HL-60/S4 treated with phorbol 12-myristate 13-acetate at 8.2 ng/mL for 4 days and 3 days (cell line): ENCODE data around the gene USP11.

Experiments
- in situ Hi-C: fragments of 300-500 bp; cut with MboI; formaldehyde crosslinking; loops from 2 replicates; pipeline ENCODE4 v1.15.0; 2022; ENCODE audit warnings: low sequenced_read_pairs

The USP11 gene

GRCh38 chrX:47201345-47201944 is 31.4 kb upstream of the USP11 start:
- in situ Hi-C loops: loop anchor here (25.0 kb wide), 1 partner anchor 311 kb away; no protein-coding TSS in a partner anchor

GRCh38 chrX:47202316-47202715 is 30.5 kb upstream of the USP11 start:
- in situ Hi-C loops: loop anchor here (25.0 kb wide), 1 partner anchor 310 kb away; no protein-coding TSS in a partner anchor

- in situ Hi-C loops: loop anchor here (25.0 kb wide), 1 partner anchor 309 kb away; no protein-coding TSS in a partner anchor
Observed at GRCh38 chrX:47202877-47203276, 29.9 kb upstream of the USP11 start.

GRCh38 chrX:47204970-47205369 is 27.8 kb upstream of the USP11 start:
- in situ Hi-C loops: loop anchor here (25.0 kb wide), 1 partner anchor 307 kb away; no protein-coding TSS in a partner anchor

- in situ Hi-C loops: loop anchor here (25.0 kb wide), 1 partner anchor 306 kb away; no protein-coding TSS in a partner anchor
Observed at GRCh38 chrX:47206316-47206715, 26.5 kb upstream of the USP11 start.

- in situ Hi-C loops: loop anchor here (25.0 kb wide), 1 partner anchor 304 kb away; no protein-coding TSS in a partner anchor
Observed at GRCh38 chrX:47208108-47208507, 24.7 kb upstream of the USP11 start.

GRCh38 chrX:47209508-47210238 is 23.1 kb upstream of the USP11 start:
- in situ Hi-C loops: loop anchor here (25.0 kb wide), 1 partner anchor 303 kb away; no protein-coding TSS in a partner anchor

GRCh38 chrX:47210661-47211425 is 22.0 kb upstream of the USP11 start:
- in situ Hi-C loops: loop anchor here (25.0 kb wide), 1 partner anchor 301 kb away; no protein-coding TSS in a partner anchor

GRCh38 chrX:47212381-47213293 is 20.2 kb upstream of the USP11 start:
- in situ Hi-C loops: loop anchor here (25.0 kb wide), 1 partner anchor 300 kb away; no protein-coding TSS in a partner anchor

- in situ Hi-C loops: loop anchor here (25.0 kb wide), 1 partner anchor 298 kb away; no protein-coding TSS in a partner anchor
Observed at GRCh38 chrX:47214435-47215077, 18.3 kb upstream of the USP11 start.

GRCh38 chrX:47215291-47215900 is 17.4 kb upstream of the USP11 start:
- in situ Hi-C loops: loop anchor here (25.0 kb wide), 1 partner anchor 297 kb away; no protein-coding TSS in a partner anchor

GRCh38 chrX:47216393-47216925 is 16.4 kb upstream of the USP11 start:
- in situ Hi-C loops: loop anchor here (25.0 kb wide), 1 partner anchor 296 kb away; no protein-coding TSS in a partner anchor

- in situ Hi-C loops: loop anchor here (25.0 kb wide), 1 partner anchor 295 kb away; no protein-coding TSS in a partner anchor
Observed at GRCh38 chrX:47217121-47217851, 15.5 kb upstream of the USP11 start.

- in situ Hi-C loops: loop anchor here (25.0 kb wide), 1 partner anchor 294 kb away; no protein-coding TSS in a partner anchor
Observed at GRCh38 chrX:47217852-47218279, 14.9 kb upstream of the USP11 start.

- in situ Hi-C loops: loop anchor here (25.0 kb wide), 1 partner anchor 294 kb away; no protein-coding TSS in a partner anchor
Observed at GRCh38 chrX:47218280-47218919, 14.4 kb upstream of the USP11 start, which contains the start of gene CDK16. TSS of gene CDK16 (plus strand) at chrX:47218681. CDS start at chrX:47223558, 4,877 bp downstream.

GRCh38 chrX:47218920-47219815 is 13.6 kb upstream of the USP11 start:
- in situ Hi-C loops: loop anchor here (25.0 kb wide), 1 partner anchor 293 kb away; no protein-coding TSS in a partner anchor
